ENCODE data around the gene PKIG. TPM values are rescaled to one million over a fixed set of nuclear protein-coding genes. Genes with fewer than 3 reads are reported as not detected.

PKIG gene
- total and polyA plus RNA-seq, 2 of the 8 experiments (the other 6 are each of a cell fraction or from before 2014, with no cell fraction given): 26.7 to 34.3 TPM

DNA sequence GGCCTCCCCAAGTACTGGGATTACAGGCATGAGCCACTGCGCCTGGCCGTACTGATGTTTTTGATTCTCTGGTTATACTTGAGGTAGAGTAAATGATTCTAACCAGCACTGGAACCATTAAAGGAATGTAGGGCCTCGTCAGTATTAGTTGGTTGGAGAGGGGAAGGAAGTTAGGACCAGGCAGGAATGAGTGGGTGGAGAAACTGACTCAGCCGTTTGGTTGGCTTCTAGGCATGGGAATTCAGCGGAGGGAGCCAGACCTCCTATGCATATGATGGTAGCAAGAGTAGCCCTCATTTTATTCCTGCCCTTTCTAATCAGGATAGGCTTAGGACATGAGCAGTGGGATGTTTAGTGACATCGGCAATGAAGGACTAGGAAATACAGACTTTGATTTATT is 41.5 kb upstream of the PKIG start:
- no peak overlapping the region for H3K9ac ChIP-seq (replicated peaks in 1 of 4; ENCODE audit: extremely low read depth in 1 of 4, low read depth in 3 of 4, low read length in 3 of 4)
- no peak overlapping the region for H3K56ac ChIP-seq (replicated peaks; ENCODE audit: insufficient read length, low read depth, low read length)
- WGBS, 2 experiments (ENCODE audit: extremely low coverage in 1 of 2, insufficient coverage in 1 of 2, insufficient read length in 1 of 2, insufficient replicate concordance in 2 of 2, low coverage in 1 of 2, low lambda C conversion rate in 2 of 2, missing lambda C conversion rate in 1 of 2): 87% methylated on average over 6 of the region's 6 CpGs; no CpG with 5 or more reads in 1 of the 2 experiments
- FAIRE-seq (no peak), DNase-seq (ENCODE audit: low read depth in 1 of 2, low spot score in 2 of 2) (no peak)
- no peak overlapping the region for H2AK5ac ChIP-seq (ENCODE audit: low read depth, low read length)
- H2BK15ac ChIP-seq (ENCODE audit: low read length): no peak overlapping the region
- no peaks in the 10 kb centered on the region for H3K4me1 ChIP-seq (replicated peaks in 1 of 4; ENCODE audit: control insufficient read depth in 3 of 4, insufficient read depth in 4 of 4, low read length in 3 of 4)
- no peaks in the 10 kb centered on the region for H3K23me2 ChIP-seq (ENCODE audit: low read depth, low read length)
- H4K20me1 ChIP-seq (replicated peaks in 1 of 2; ENCODE audit: control insufficient read depth in 1 of 2, insufficient read depth in 2 of 2, low read length in 2 of 2): peaks cover 0 to 1% of the 10 kb centered on the region in 2 experiments
- H3K4ac ChIP-seq (replicated peaks; ENCODE audit: insufficient read length, low read depth, low read length): no peak overlapping the region
- TF ChIP-seq CHD1 (IDR thresholded peaks at IDR 0.05; ENCODE audit: low read depth, low read length) (no peak), EGR1 (IDR thresholded peaks at IDR 0.05; ENCODE audit: borderline replicate concordance, low read depth, low read length) (0 out of 2 replicates have a peak, but pooled peaks have one; percentile 46), RBBP5 (IDR thresholded peaks at IDR 0.05; ENCODE audit: borderline replicate concordance, low read depth, low read length) (no peak)
- H2BK120ac ChIP-seq (replicated peaks; ENCODE audit: low read depth, low read length): no peak overlapping the region
- no peak overlapping the region for H4K8ac ChIP-seq (ENCODE audit: extremely low read depth, insufficient read depth, low read length)
- H2AFZ ChIP-seq (ENCODE audit: low read length): no peak overlapping the region
- ChIA-PET POLR2A (ENCODE audit: partially characterized antibody) (no interaction called here), CTCF (ENCODE audit: partially characterized antibody) (interaction anchor here (1.1 kb wide), 1 partner anchor 70 kb away, joined by 3 read pairs; no protein-coding TSS in a partner anchor)
- H4K91ac ChIP-seq (replicated peaks; ENCODE audit: insufficient read length, low read length): no peak overlapping the region
- no peak overlapping the region for H3K18ac ChIP-seq (ENCODE audit: extremely low read depth, low read length)
- no peak overlapping the region for H3K27ac ChIP-seq (ENCODE audit: low read depth, low read length)
- no peaks in the 10 kb centered on the region for H3K9me3 ChIP-seq (ENCODE audit: insufficient read depth in 2 of 2, low read depth in 1 of 2, low read length in 1 of 2)
- no peak overlapping the region for H2BK20ac ChIP-seq (ENCODE audit: low read length)
- H2BK5ac ChIP-seq (ENCODE audit: low read depth, low read length): no peak overlapping the region
- H2BK12ac ChIP-seq (ENCODE audit: low read depth, low read length): no peak overlapping the region
- H3K23ac ChIP-seq (ENCODE audit: insufficient read length): no peak overlapping the region
- H3K36me3 ChIP-seq (ENCODE audit: control insufficient read depth in 2 of 4, insufficient read depth in 4 of 4, low read length in 3 of 4): no peaks in the 10 kb centered on the region
- no peak overlapping the region for H3K4me2 ChIP-seq (ENCODE audit: insufficient read depth in 1 of 2, low read depth in 2 of 2, low read length in 2 of 2)
- no peak overlapping the region for H4K5ac ChIP-seq (ENCODE audit: insufficient read length, low read depth, low read length)
- H3K4me3 ChIP-seq (ENCODE audit: extremely low read depth in 1 of 4, insufficient read depth in 2 of 4, low read depth in 3 of 4, low read length in 4 of 4): no peak overlapping the region
- no peaks in the 10 kb centered on the region for H3K27me3 ChIP-seq (replicated peaks in 1 of 4; ENCODE audit: control insufficient read depth in 3 of 4, extremely low read depth in 1 of 4, insufficient read depth in 3 of 4, low read length in 3 of 4)
- H3K14ac ChIP-seq (ENCODE audit: insufficient read length): no peak overlapping the region
- no peaks in the 10 kb centered on the region for H3K79me1 ChIP-seq (ENCODE audit: low read depth, low read length)
- H3K79me2 ChIP-seq (ENCODE audit: control insufficient read depth in 1 of 2, insufficient read depth in 2 of 2, low read length in 2 of 2): 0 out of 4 replicates have a peak, but pooled peaks cover 0 to 3% of the 10 kb centered on the region in 2 experiments
